ENCODE data around the gene COBL. TPM values are rescaled to one million over a fixed set of nuclear protein-coding genes. Genes with fewer than 3 reads are reported as not detected.

Gene COBL
- total and polyA plus RNA-seq, 9 of the 15 experiments (the other 6 are each of a cell fraction or from before 2014, with no cell fraction given): 0.01 to 2.4 (median 0.09) TPM; not detected in 3

- no peak for DNase-seq (ENCODE audit: extremely low read depth in 1 of 4, low spot score in 3 of 4)
- in situ Hi-C loops (cut with MboI) (no loop called here), intact Hi-C loops (cut with micrococcal nuclease) (no loop called here)
- Histone ChIP-seq H3K4me2 (ENCODE audit: insufficient read depth, low read length) (no peak overlapping the region), H3K79me2 (ENCODE audit: control insufficient read depth, insufficient read depth, low read length) (no peaks in the 10 kb centered on the region), H3K27ac (ENCODE audit: extremely low read depth, low read depth, low read length) (no peak overlapping the region), H3K27me3 (ENCODE audit: control insufficient read depth in 2 of 2, insufficient read depth in 2 of 2, low read length in 2 of 2) (peaks cover 2 to 14% of the 10 kb centered on the region in 2 experiments; a peak in 3 of 5 replicates), H3K9me1 (ENCODE audit: control insufficient read depth, insufficient read depth, low read length) (no peaks in the 10 kb centered on the region), H3K4me1 (replicated peaks in 1 of 2; ENCODE audit: control insufficient read depth in 2 of 2, insufficient read depth in 2 of 2, low read length in 2 of 2) (no peaks in the 10 kb centered on the region), H3K4me3 (no peak overlapping the region), H4K20me1 (replicated peaks; ENCODE audit: control insufficient read depth, insufficient read depth, low read length) (no peaks in the 10 kb centered on the region), H3K36me3 (ENCODE audit: control insufficient read depth, insufficient read depth, low read length) (no peaks in the 10 kb centered on the region), H2AFZ (ENCODE audit: low read depth, low read length) (no peak overlapping the region), H3K9ac (ENCODE audit: insufficient read depth in 1 of 2, low read depth in 2 of 2, low read length in 2 of 2) (no peak overlapping the region), H3K9me3 (replicated peaks; ENCODE audit: control insufficient read depth, insufficient read depth, low read depth, low read length) (no peaks in the 10 kb centered on the region)
- 5% methylated on average over 2 of the region's 2 CpGs for WGBS (ENCODE audit: insufficient coverage, low coverage, missing lambda C conversion rate)
- no TSS peak for BruUV-seq (replicated peaks)
- CTCF ChIA-PET (ENCODE audit: low intra/inter-chr PET ratio): no interaction called here
- no peak for FAIRE-seq
- ATAC-seq: no peak
- POLR2A ChIA-PET: interaction anchor here (1.2 kb wide), 1 partner anchor 27 kb away, joined by 3 read pairs; no protein-coding TSS in a partner anchor
- TF ChIP-seq ZNF347 (CRISPR knock-in tag; IDR thresholded peaks at IDR 0.05; ENCODE audit: low read depth) (no peak), ARID1B (IDR thresholded peaks at IDR 0.05) (no peak), BCL6 (CRISPR knock-in tag; IDR thresholded peaks at IDR 0.05) (no peak), ELK1 (CRISPR knock-in tag; IDR thresholded peaks at IDR 0.05) (no peak), SP1 (CRISPR knock-in tag; IDR thresholded peaks at IDR 0.05) (no peak), ZKSCAN1 (IDR thresholded peaks at IDR 0.05; ENCODE audit: low read depth, low read length) (no peak), KHSRP (IDR thresholded peaks at IDR 0.05) (no peak), SRF (CRISPR knock-in tag; IDR thresholded peaks at IDR 0.05) (no peak), ZBED1 (IDR thresholded peaks at IDR 0.05) (no peak), CREB5 (CRISPR knock-in tag; IDR thresholded peaks at IDR 0.05) (no peak), STAT5B (CRISPR knock-in tag; IDR thresholded peaks at IDR 0.05) (no peak), XRCC3 (IDR thresholded peaks at IDR 0.05) (no peak)
Observed at GRCh38 chr7:51189777-51190176, 126.8 kb downstream of the COBL start.
